ENCODE data around the gene STIMATE. TPM values are rescaled to one million over a fixed set of nuclear protein-coding genes. Genes with fewer than 3 reads are reported as not detected.

Gene STIMATE
- total RNA-seq (87.7 TPM), polyA plus RNA-seq (10 to 100 TPM; 10.7 to 15.5 (median 12.4) TPM)

DNA sequence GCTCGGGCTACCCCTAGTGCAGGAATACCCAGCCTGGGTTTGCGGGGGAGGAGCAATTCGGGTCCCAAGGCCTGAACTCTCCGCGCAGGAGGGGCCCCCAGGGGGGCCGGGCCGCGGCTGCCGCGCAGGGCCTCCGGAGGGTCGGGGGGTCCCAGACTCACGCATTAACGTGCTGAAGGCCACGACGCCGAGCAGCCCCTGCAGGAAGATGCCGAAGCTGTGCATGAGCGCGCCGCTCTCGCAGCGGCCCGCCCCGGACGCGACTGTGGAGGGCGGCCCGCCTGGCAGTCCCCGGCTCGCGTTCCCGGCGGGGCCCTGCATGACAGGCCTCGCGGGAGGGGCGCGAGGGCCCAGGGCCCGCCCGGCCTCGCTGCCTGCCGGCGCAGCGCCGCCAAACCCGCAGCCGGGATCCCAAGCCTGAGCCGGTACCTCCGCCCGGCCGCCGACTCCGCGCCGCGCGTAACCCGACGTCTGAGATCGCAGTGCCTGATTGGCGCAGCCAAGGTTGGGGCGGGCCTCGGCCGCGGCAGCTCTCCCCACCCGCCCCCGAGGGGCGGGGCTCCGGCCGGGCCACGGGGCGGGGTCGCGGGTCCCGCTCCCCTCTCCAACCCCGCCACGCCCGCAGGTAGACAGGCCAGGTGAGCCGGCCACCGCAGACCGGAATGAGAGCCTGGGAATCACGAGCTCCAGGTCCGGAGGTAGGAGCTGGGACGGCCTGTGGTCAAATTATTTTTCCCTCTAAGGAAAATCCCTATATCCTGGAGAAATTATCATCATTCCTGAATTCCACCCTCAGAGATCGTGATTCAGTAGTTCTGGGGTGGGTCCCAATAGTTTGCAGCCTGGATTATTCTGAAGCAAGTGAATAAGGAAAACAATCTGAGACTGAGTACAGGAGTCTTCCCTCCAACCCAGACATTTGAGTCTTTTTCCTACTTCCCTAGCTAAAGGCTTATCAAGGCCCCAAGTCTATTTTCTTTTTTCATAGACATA lies at the start of gene STIMATE:
Gene STIMATE, minus strand, starts transcription at position 419 of the 993 bp plus-strand sequence. Its CDS starts 98 bp downstream, at position 321.
- Mint-ChIP-seq H3K27me3 (no peaks in the 10 kb centered on the region), H3K36me3 (no peaks in the 10 kb centered on the region), H3K4me1 (peaks cover 17 to 48% (median 41%) of the 10 kb centered on the region in 4 donors), H3K9me3 (no peaks in the 10 kb centered on the region), H3K4me3 (peak within 1 kb of the TSS; percentile 89 to 98 (median 95)), H3K27ac (peak within 1 kb of the TSS; percentile 72 to 95 (median 94))
- no peaks in the 10 kb centered on the region for H3K27me3 ChIP-seq (ENCODE audit: control insufficient read depth, insufficient read depth, low read length)
- H3K4me1 ChIP-seq (ENCODE audit: control insufficient read depth, insufficient read depth, low read length, poor library complexity, severe bottlenecking) = peaks cover 45% of the 10 kb centered on the region
- ATAC-seq (ENCODE audit: low read depth in 2 of 2) (peak; percentile 89 to 93), DNase-seq (peak; percentile 85 to 92 (median 86))
- H3K9me3 ChIP-seq (ENCODE audit: control insufficient read depth in 2 of 2, low read length in 2 of 2) = no peaks in the 10 kb centered on the region
- H3K27ac ChIP-seq (ENCODE audit: insufficient read depth, low read length, poor library complexity, severe bottlenecking) = peak within 1 kb of the TSS; percentile 87
- peak within 1 kb of the TSS; percentile 91 for H3K4me3 ChIP-seq (ENCODE audit: low read depth, low read length)
- no peaks in the 10 kb centered on the region for H3K36me3 ChIP-seq (ENCODE audit: control insufficient read depth, insufficient read depth, low read length)

DNA sequence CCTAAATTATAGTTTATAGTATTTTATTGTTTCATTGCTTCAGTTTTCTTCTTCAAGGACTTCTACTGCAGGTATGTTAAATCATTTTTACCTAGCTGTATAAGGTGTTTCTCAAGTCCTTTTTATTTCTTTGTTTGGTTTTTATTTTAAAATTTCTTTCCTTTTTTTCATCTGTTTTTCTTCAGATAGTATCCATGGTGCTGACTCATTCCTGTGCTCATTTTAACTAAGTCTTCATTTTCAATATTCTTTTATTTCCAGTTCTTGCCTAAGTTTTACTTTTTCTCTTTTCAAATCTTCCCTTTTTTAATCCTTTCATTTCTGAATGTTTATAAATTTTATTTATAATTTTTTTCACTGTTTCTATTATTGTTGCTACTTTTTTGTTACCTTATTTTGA lies 42.3 kb upstream of the STIMATE start:
- no peak overlapping the region for H3K27ac ChIP-seq (ENCODE audit: insufficient read depth, low read length, poor library complexity, severe bottlenecking)
- no peak overlapping the region for H3K4me3 ChIP-seq (ENCODE audit: low read depth, low read length)
- Mint-ChIP-seq H3K36me3 (peaks cover 15% of the 10 kb centered on the region), H3K9me3 (no peaks in the 10 kb centered on the region), H3K27ac (peak overlapping the region in 1 of 3 donors; percentile 44), H3K4me3 (no peak overlapping the region), H3K4me1 (peaks cover 2 to 13% (median 4%) of the 10 kb centered on the region in 4 donors), H3K27me3 (no peaks in the 10 kb centered on the region)
- H3K36me3 ChIP-seq (ENCODE audit: control insufficient read depth, insufficient read depth, low read length) = peaks cover 21% of the 10 kb centered on the region
- peaks cover 5% of the 10 kb centered on the region for H3K4me1 ChIP-seq (ENCODE audit: control insufficient read depth, insufficient read depth, low read length, poor library complexity, severe bottlenecking)
- ATAC-seq (ENCODE audit: low read depth in 2 of 2) (no peak), DNase-seq (no peak)
- H3K27me3 ChIP-seq (ENCODE audit: control insufficient read depth, insufficient read depth, low read length) = no peaks in the 10 kb centered on the region
- no peaks in the 10 kb centered on the region for H3K9me3 ChIP-seq (ENCODE audit: control insufficient read depth in 2 of 2, low read length in 2 of 2)

GRCh38 chr3:52934630-52935530 lies 37.5 kb upstream of the STIMATE start:
- peaks cover 4 to 15% (median 6%) of the 10 kb centered on the region in 4 donors for H3K4me1 Mint-ChIP-seq
- Histone ChIP-seq H3K4me3 (ENCODE audit: low read depth, low read length) (peak overlapping the region; percentile 6), H3K4me1 (ENCODE audit: control insufficient read depth, insufficient read depth, low read length, poor library complexity, severe bottlenecking) (peaks cover 8% of the 10 kb centered on the region), H3K36me3 (ENCODE audit: control insufficient read depth, insufficient read depth, low read length) (peaks cover 8% of the 10 kb centered on the region), H3K27me3 (ENCODE audit: control insufficient read depth, insufficient read depth, low read length) (no peaks in the 10 kb centered on the region), H3K9me3 (ENCODE audit: control insufficient read depth in 2 of 2, low read length in 2 of 2) (no peaks in the 10 kb centered on the region), H3K27ac (ENCODE audit: insufficient read depth, low read length, poor library complexity, severe bottlenecking) (no peak overlapping the region)
- H3K4me3 Mint-ChIP-seq = peak overlapping the region in 1 of 4 donors; percentile 6
- H3K27me3 Mint-ChIP-seq = no peaks in the 10 kb centered on the region
- H3K9me3 Mint-ChIP-seq = no peaks in the 10 kb centered on the region
- H3K27ac Mint-ChIP-seq = peak overlapping the region; percentile 33 to 78 (median 47)
- DNase-seq (peak; percentile 24 to 80 (median 57)), ATAC-seq (ENCODE audit: low read depth in 2 of 2) (peak; percentile 96 to 98)
- peaks cover 10% of the 10 kb centered on the region for H3K36me3 Mint-ChIP-seq

DNA sequence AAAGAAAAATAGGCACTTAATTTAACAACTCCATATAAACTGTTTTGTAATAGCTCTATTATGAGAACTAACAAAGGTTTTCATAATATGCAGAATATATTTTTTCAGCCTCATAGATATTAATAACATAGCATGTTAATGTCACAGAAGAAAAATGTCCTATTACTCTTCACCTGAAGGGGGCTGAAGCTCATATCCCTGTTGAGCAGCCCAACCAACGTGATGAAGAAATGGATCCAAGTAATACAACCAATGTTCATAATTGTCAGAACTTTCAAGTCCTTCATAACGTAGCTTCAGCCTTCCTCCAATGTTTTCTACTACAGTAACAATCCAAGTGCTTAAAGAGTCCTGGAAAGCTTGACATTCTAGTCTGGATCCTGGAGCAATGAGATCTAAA lies 34.5 kb upstream of the STIMATE start:
- no peak overlapping the region for H3K27ac ChIP-seq (ENCODE audit: insufficient read depth, low read length, poor library complexity, severe bottlenecking)
- Mint-ChIP-seq H3K36me3 (peaks cover 21% of the 10 kb centered on the region), H3K27me3 (no peaks in the 10 kb centered on the region), H3K4me1 (peaks cover 4 to 19% (median 6%) of the 10 kb centered on the region in 4 donors), H3K4me3 (no peak overlapping the region), H3K9me3 (no peaks in the 10 kb centered on the region), H3K27ac (no peak overlapping the region)
- DNase-seq = no peak
- no peak overlapping the region for H3K4me3 ChIP-seq (ENCODE audit: low read depth, low read length)
- no peaks in the 10 kb centered on the region for H3K27me3 ChIP-seq (ENCODE audit: control insufficient read depth, insufficient read depth, low read length)
- no peak for ATAC-seq (ENCODE audit: low read depth in 2 of 2)
- H3K9me3 ChIP-seq (ENCODE audit: control insufficient read depth in 2 of 2, low read length in 2 of 2) = no peaks in the 10 kb centered on the region
- H3K4me1 ChIP-seq (ENCODE audit: control insufficient read depth, insufficient read depth, low read length, poor library complexity, severe bottlenecking) = peaks cover 8% of the 10 kb centered on the region
- peaks cover 20% of the 10 kb centered on the region for H3K36me3 ChIP-seq (ENCODE audit: control insufficient read depth, insufficient read depth, low read length)

DNA sequence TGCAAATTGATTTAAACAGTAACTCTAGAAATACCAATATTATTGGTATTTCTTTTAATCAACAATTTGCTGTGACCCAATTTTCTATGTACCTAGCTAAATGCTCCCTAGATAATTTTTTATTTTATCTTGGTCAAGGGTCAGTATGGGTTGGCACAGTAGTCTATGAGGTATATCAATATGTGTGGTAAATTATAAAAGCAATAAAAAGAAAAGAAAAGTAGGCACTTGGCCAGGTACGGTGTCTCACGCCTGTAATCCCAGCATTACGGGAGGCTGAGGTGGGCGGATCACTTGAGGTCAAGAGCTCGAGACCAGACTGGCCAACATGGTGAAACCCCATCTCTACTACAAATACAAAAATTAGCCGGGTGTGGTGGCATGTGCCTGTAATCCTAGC lies 34.0 kb upstream of the STIMATE start:
- H3K27me3 ChIP-seq (ENCODE audit: control insufficient read depth, insufficient read depth, low read length) = no peaks in the 10 kb centered on the region

GRCh38 chr3:52930748-52931147 lies 33.4 kb upstream of the STIMATE start:
- DNase-seq (no peak), ATAC-seq (ENCODE audit: low read depth in 2 of 2) (no peak)
- H3K9me3 Mint-ChIP-seq = no peaks in the 10 kb centered on the region
- peaks cover 21% of the 10 kb centered on the region for H3K36me3 Mint-ChIP-seq
- Histone ChIP-seq H3K27ac (ENCODE audit: insufficient read depth, low read length, poor library complexity, severe bottlenecking) (no peak overlapping the region), H3K36me3 (ENCODE audit: control insufficient read depth, insufficient read depth, low read length) (peaks cover 21% of the 10 kb centered on the region), H3K4me3 (ENCODE audit: low read depth, low read length) (no peak overlapping the region), H3K27me3 (ENCODE audit: control insufficient read depth, insufficient read depth, low read length) (no peaks in the 10 kb centered on the region), H3K9me3 (ENCODE audit: control insufficient read depth in 2 of 2, low read length in 2 of 2) (no peaks in the 10 kb centered on the region), H3K4me1 (ENCODE audit: control insufficient read depth, insufficient read depth, low read length, poor library complexity, severe bottlenecking) (peaks cover 8% of the 10 kb centered on the region)
- no peak overlapping the region for H3K27ac Mint-ChIP-seq
- H3K27me3 Mint-ChIP-seq = no peaks in the 10 kb centered on the region
- peaks cover 5 to 17% (median 10%) of the 10 kb centered on the region in 4 donors for H3K4me1 Mint-ChIP-seq
- H3K4me3 Mint-ChIP-seq = no peak overlapping the region

More for the DNA sequence above, 34.0 kb upstream of the STIMATE start:
- DNase-seq (no peak), ATAC-seq (ENCODE audit: low read depth in 2 of 2) (no peak)
- Mint-ChIP-seq H3K4me3 (no peak overlapping the region), H3K27ac (no peak overlapping the region), H3K9me3 (no peaks in the 10 kb centered on the region), H3K36me3 (peaks cover 21% of the 10 kb centered on the region), H3K27me3 (no peaks in the 10 kb centered on the region), H3K4me1 (peaks cover 5 to 20% (median 7%) of the 10 kb centered on the region in 4 donors)
- no peak overlapping the region for H3K27ac ChIP-seq (ENCODE audit: insufficient read depth, low read length, poor library complexity, severe bottlenecking)
- peaks cover 20% of the 10 kb centered on the region for H3K36me3 ChIP-seq (ENCODE audit: control insufficient read depth, insufficient read depth, low read length)
- no peak overlapping the region for H3K4me3 ChIP-seq (ENCODE audit: low read depth, low read length)
- H3K4me1 ChIP-seq (ENCODE audit: control insufficient read depth, insufficient read depth, low read length, poor library complexity, severe bottlenecking) = peaks cover 8% of the 10 kb centered on the region
- H3K9me3 ChIP-seq (ENCODE audit: control insufficient read depth in 2 of 2, low read length in 2 of 2) = no peaks in the 10 kb centered on the region

DNA sequence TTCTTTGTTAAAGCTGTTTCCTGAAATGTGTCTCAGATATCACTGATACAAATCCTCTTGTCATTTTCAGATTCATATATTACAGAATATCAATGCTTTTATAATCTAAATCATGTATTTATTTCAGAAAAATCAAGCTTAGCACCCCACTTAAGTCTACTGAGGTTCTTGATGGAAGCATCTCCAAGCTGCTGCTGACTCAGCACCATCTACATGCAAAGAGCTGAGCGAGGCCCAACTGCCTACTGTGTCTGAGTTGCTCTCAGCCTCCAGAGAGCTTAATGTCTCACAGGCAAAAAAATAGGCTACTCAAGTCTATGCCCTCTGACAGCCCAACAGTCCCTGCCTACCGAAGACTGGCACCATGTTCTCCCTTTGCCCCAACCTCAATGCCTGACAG lies 29.2 kb upstream of the STIMATE start:
- no peaks in the 10 kb centered on the region for H3K9me3 Mint-ChIP-seq
- Histone ChIP-seq H3K4me1 (ENCODE audit: control insufficient read depth, insufficient read depth, low read length, poor library complexity, severe bottlenecking) (no peaks in the 10 kb centered on the region), H3K4me3 (ENCODE audit: low read depth, low read length) (no peak overlapping the region), H3K27ac (ENCODE audit: insufficient read depth, low read length, poor library complexity, severe bottlenecking) (no peak overlapping the region), H3K27me3 (ENCODE audit: control insufficient read depth, insufficient read depth, low read length) (no peaks in the 10 kb centered on the region), H3K36me3 (ENCODE audit: control insufficient read depth, insufficient read depth, low read length) (peaks cover 27% of the 10 kb centered on the region), H3K9me3 (ENCODE audit: control insufficient read depth in 2 of 2, low read length in 2 of 2) (no peaks in the 10 kb centered on the region)
- H3K4me3 Mint-ChIP-seq = no peak overlapping the region
- H3K36me3 Mint-ChIP-seq = peaks cover 38% of the 10 kb centered on the region
- no peaks in the 10 kb centered on the region for H3K27me3 Mint-ChIP-seq
- ATAC-seq (ENCODE audit: low read depth in 2 of 2) (no peak), DNase-seq (peak in 1 of 3 donors; percentile 24)
- H3K27ac Mint-ChIP-seq = peak overlapping the region in 2 of 3 donors; percentile 45 to 84
- H3K4me1 Mint-ChIP-seq = peaks cover 15 to 31% (median 18%) of the 10 kb centered on the region in 4 donors

All from CD4-positive, CD25-positive, alpha-beta regulatory T cell (primary cell).